Measurements from ENCODE around the gene UBAC2. TPM values are rescaled to one million over a fixed set of nuclear protein-coding genes. Genes with fewer than 3 reads are reported as not detected.

Gene UBAC2
- total and polyA plus RNA-seq, 4 donors = 32.9 to 42.3 (median 35.3) TPM

GRCh38 chr13:99296398-99296797 lies 95.7 kb downstream of the UBAC2 start:
- no peak for TF ChIP-seq CTCF (IDR thresholded peaks at IDR 0.05; ENCODE audit: low read depth, low read length, missing input control)
- TF ChIP-seq RAD21 (IDR thresholded peaks at IDR 0.05) = no peak
- no peak for TF ChIP-seq YY1 (IDR thresholded peaks at IDR 0.05)
- TF ChIP-seq NR2F2 (IDR thresholded peaks at IDR 0.05) = no peak
- TF ChIP-seq HNF4G (IDR thresholded peaks at IDR 0.05) = no peak
- no peak for TF ChIP-seq EGR1 (IDR thresholded peaks at IDR 0.05; ENCODE audit: low read depth in 2 of 2)
- no peak for TF ChIP-seq SP1 (IDR thresholded peaks at IDR 0.05)
- TF ChIP-seq TAF1 (conservative IDR thresholded peaks at IDR 0.05) = no peak
- no peak for TF ChIP-seq RXRA (IDR thresholded peaks at IDR 0.05)
- no peak for TF ChIP-seq JUND (IDR thresholded peaks at IDR 0.05)
- TF ChIP-seq FOXA1 (IDR thresholded peaks at IDR 0.05) = no peak
- TF ChIP-seq ZBTB33 (IDR thresholded peaks at IDR 0.05) = no peak
- no peak for TF ChIP-seq GABPA (IDR thresholded peaks at IDR 0.05 in 1 of 2, conservative IDR thresholded peaks at IDR 0.05 in 1 of 2)
- no peak for TF ChIP-seq FOXA2 (IDR thresholded peaks at IDR 0.05)
- no peak overlapping the region for H3K27ac ChIP-seq (ENCODE audit: low read depth in 1 of 2, low read length in 2 of 2)
- no peaks in the 10 kb centered on the region for H3K27me3 ChIP-seq (ENCODE audit: control insufficient read depth in 4 of 4, insufficient read depth in 4 of 4, low read length in 3 of 4)
- peaks cover 0 to 3% (median 0%) of the 10 kb centered on the region in 4 donors for H3K36me3 ChIP-seq (ENCODE audit: control insufficient read depth in 4 of 4, insufficient read depth in 3 of 4, low read depth in 1 of 4, low read length in 3 of 4)
- 80% methylated on average over 4 of the region's 4 CpGs for WGBS
- H3K9ac ChIP-seq (ENCODE audit: low read depth in 1 of 2, low read length in 2 of 2) = no peak overlapping the region
- H3K4me1 ChIP-seq (ENCODE audit: control insufficient read depth in 4 of 4, insufficient read depth in 4 of 4, low read length in 3 of 4) = peaks cover 0 to 2% (median 0%) of the 10 kb centered on the region in 4 donors
- DNase-seq (ENCODE audit: low spot score) = no peak
- no peaks in the 10 kb centered on the region for H3K9me3 ChIP-seq (ENCODE audit: control insufficient read depth in 4 of 4, low read length in 3 of 4)
- H3K4me3 ChIP-seq (ENCODE audit: low read depth in 1 of 3, low read length in 3 of 3) = no peak overlapping the region

- no peaks in the 10 kb centered on the region for H3K9me3 ChIP-seq (ENCODE audit: control insufficient read depth in 4 of 4, low read length in 3 of 4)
- H3K27ac ChIP-seq (ENCODE audit: low read depth in 1 of 2, low read length in 2 of 2) = no peak overlapping the region
- peaks cover 0 to 2% (median 0%) of the 10 kb centered on the region in 4 donors for H3K4me1 ChIP-seq (ENCODE audit: control insufficient read depth in 4 of 4, insufficient read depth in 4 of 4, low read length in 3 of 4)
- DNase-seq (ENCODE audit: low spot score) = no peak
- H3K4me3 ChIP-seq (ENCODE audit: low read depth in 1 of 3, low read length in 3 of 3) = no peak overlapping the region
- no peak overlapping the region for H3K9ac ChIP-seq (ENCODE audit: low read depth in 1 of 2, low read length in 2 of 2)
- H3K27me3 ChIP-seq (ENCODE audit: control insufficient read depth in 4 of 4, insufficient read depth in 4 of 4, low read length in 3 of 4) = no peaks in the 10 kb centered on the region
- TF ChIP-seq TAF1 (conservative IDR thresholded peaks at IDR 0.05) (no peak), GABPA (IDR thresholded peaks at IDR 0.05 in 1 of 2, conservative IDR thresholded peaks at IDR 0.05 in 1 of 2) (no peak), REST (IDR thresholded peaks at IDR 0.05) (no peak), YY1 (IDR thresholded peaks at IDR 0.05) (no peak), NR2F2 (IDR thresholded peaks at IDR 0.05) (no peak), HNF4A (conservative IDR thresholded peaks at IDR 0.05) (no peak), FOXA1 (IDR thresholded peaks at IDR 0.05) (no peak), RAD21 (IDR thresholded peaks at IDR 0.05) (no peak)
- peaks cover 0 to 3% (median 0%) of the 10 kb centered on the region in 4 donors for H3K36me3 ChIP-seq (ENCODE audit: control insufficient read depth in 4 of 4, insufficient read depth in 3 of 4, low read depth in 1 of 4, low read length in 3 of 4)
Measured at GRCh38 chr13:99297331-99297730, 96.7 kb downstream of the UBAC2 start.
